ENCODE measurements around the gene WWC2. TPM values are rescaled to one million over a fixed set of nuclear protein-coding genes. Genes with fewer than 3 reads are reported as not detected.
"Not testable (repeated sequence)": the region's sequence is repeated elsewhere in the genome, so short reads cannot be mapped to it uniquely, and the experiment has no call there.

Gene WWC2
- total RNA-seq, 1 donor from 2014 or later: 30.2 TPM

DNA sequence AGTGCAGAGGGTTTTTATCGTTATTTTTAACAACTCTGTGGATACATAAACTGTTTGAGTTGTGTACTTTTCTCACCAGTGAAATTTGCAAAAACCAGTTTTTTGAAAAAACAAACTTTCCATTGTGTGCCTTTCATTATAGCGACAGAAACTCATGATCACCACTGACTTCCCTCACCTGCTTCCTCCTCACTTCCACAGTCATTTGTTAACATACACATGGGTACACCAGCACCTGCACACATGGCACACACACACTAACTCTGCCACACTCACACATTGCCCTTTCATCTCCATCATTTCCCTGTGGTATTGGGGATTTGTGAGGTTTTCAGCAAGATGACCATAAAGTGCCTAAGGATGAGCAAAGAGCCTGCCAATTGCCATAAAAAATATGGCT is 200.4 kb downstream of the WWC2 start:
- ATAC-seq (no peak), DNase-seq (ENCODE audit: missing footprints) (no peak)
- intact Hi-C loops (cut with DNase I): loop anchor here (10.0 kb wide), 1 partner anchor 105 kb away; no protein-coding TSS in a partner anchor

DNA sequence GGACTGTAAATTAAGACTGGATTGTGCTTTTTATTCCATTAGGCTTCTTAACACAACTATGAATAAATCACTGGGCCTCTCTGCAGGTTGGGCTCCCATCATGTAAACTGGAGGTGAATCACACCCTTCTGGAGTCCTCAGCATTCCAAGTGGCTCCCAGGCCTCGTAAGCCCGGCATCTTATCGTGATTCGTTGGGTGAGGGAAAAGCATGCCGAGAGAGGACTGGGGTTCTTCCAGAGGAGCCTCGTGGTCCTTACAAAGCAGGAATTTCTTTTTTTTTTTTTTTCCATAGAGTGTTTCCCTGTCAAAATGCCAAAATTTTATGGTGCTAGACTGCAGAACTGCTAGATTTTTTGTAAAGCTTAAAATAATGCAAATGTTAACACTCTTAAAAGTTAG is 201.0 kb downstream of the WWC2 start:
- intact Hi-C loops (cut with DNase I): no loop called here
- ATAC-seq: no peak
- no peak for DNase-seq (ENCODE audit: missing footprints)

DNA sequence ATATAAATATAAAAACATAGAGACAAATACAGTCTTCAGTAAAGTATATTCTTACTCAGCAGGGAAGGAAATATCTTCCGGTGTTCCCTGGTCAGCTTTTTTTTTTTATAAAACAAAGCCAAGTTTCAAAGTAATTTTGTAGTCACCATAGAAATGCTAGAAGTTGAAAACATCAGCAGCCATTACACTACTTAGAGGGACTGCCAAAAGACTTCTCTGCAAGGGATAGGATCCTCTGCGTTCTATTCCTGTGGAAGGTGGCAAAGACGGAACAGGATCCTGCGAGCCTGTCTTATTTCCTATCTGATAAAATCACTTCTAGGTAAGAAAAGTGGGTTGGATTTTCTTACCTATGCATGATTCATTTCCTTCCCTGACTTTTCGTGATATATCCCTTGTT is 201.6 kb downstream of the WWC2 start:
- intact Hi-C loops (cut with DNase I): no loop called here
- DNase-seq (ENCODE audit: missing footprints): no peak
- ATAC-seq: no peak

DNA sequence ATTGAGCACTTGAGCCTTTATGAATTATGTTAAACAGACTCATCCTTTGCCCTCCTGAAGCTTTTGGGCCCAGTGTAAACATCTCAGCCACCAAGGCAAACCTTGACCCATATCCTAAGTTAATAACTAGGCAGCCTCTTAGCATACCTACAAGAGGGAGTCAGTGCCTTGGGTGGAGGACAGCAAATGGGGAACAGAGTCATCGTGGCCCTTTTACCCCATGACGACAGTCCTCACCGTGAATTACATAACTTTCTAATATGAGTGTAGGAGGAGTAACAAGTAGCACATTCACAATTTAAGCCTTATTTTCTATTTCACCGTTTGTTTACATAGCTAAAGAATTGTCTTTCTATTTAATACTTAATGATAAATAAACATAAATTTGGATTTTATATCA is 204.2 kb downstream of the WWC2 start:
- intact Hi-C loops (cut with DNase I): no loop called here
- ATAC-seq (no peak), DNase-seq (ENCODE audit: missing footprints) (no peak)

DNA sequence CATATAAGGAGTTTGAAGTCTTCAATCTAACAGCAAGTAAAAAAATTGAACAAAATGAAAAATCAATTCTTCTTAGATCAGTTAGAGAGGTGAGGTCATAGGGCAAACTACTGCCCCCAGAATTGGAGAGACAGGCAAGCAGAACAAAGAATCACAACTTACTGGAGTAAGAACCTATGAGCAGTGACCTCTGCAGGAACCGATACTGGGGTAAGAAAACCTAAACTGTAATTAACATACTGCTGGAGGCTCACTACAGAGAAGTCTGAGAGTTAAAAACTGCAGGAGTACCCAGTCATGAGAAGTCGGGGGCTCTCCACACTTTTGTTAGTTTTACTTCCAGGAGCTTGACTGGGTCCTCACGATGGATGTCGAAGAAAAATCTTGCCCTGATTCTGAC is 205.0 kb downstream of the WWC2 start:
- intact Hi-C loops (cut with DNase I): no loop called here
- no peak for DNase-seq (ENCODE audit: missing footprints)
- no peak for ATAC-seq

DNA sequence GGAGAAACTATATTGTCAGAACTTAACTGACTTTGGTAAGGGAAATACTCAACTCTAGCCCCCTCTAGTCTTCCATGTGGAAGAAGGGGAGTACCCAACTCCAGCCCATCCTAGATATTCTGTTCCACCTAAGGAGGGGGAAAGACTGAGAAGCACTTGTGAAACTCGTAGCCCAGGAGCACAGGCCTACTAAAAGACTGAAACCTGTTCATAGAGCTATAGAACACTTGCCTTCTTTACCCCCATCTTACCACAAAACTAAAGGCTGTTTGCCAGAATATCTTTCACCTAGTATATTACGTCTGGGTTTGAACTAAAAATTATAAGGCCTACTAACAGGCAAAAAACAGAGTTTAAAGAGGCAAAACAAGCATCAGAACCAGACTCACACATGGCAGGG is 205.5 kb downstream of the WWC2 start:
- no peak for ATAC-seq
- intact Hi-C loops (cut with DNase I): no loop called here
- DNase-seq (ENCODE audit: missing footprints): no peak

DNA sequence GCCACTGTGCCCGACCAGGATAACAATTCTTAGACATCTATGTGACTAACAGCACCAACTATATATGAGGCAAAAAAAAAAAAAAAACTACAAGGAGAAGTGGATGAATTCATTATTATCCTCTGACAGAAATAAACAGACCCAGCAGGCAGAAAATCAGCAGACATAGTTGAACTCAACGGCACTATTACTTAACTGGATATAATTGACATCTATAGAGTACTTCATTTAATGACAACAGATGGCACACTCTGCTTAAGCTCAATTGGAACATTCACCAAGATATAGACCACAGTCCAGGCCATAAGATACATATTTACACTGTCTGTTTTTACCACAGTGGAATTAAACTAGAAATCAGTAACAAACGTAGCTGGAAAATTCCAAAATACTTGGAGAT is 207.8 kb downstream of the WWC2 start:
- no peak for ATAC-seq

DNA sequence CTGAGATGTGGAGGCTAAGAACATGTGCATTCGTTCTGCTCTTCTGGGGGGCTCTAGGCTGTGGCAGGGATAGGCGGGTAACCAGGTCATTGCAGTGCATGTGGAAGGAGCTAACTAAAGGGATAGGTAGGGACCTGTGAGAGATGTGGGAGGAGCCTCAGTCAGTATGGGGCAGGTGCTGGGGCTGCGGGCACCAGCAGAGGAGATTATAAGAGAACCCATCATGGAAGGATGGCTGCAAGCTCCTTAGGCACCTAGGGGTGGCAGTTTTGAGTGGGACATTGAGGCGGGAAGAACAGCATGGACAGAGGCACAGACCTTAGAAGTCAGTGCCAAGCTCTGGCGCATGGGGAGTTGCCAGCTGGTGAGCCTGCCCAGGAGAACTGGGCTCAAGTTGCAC is 213.8 kb downstream of the WWC2 start:
- intact Hi-C loops (cut with DNase I): no loop called here

More for the DNA sequence above, 207.8 kb downstream of the WWC2 start:
- no peak for DNase-seq (ENCODE audit: missing footprints)
- intact Hi-C loops (cut with DNase I): no loop called here

DNA sequence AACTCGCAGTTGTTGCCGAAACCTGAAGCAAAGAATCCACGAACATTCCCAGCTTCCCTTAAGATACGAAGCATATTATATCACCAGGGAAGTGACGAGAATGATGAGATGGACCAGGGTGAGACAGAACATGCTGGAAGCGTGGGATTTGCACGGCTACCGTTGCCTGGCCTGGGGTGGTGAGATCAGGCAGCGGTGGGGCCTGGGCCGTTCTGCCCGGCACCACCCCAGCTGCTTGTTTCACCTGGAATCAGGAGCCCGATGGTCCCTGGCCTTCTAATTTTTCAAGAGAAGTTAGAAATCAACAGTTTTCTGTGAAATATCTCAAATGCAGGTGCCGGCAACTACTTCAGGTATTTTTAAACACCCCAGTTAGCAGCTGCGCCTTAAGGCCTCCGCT is 215.3 kb downstream of the WWC2 start:
- intact Hi-C loops (cut with DNase I): no loop called here
- no peak for ATAC-seq
- DNase-seq (ENCODE audit: missing footprints): no peak

More for the DNA sequence above, 213.8 kb downstream of the WWC2 start:
- ATAC-seq (no peak), DNase-seq (ENCODE audit: missing footprints) (no peak)

DNA sequence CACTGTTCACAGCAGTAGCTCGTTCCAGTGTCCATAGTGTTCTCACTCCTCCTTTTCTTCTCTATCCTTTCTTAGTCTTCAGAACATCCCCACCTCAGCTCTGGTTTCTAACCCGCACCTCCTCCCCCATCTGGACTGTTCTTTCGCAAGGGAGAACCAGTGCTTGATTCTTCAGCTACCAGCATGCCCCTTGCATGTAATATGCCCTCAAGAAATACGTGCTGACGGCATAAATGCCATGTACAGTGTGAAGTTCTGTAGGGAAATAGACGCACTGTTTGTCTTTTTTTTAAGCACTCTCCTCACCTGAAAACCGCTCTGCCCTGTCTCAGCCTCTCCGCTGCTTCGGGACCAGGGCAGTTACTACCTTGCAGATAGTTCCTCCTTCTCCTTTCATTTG is 215.7 kb downstream of the WWC2 start:
- DNase-seq (ENCODE audit: missing footprints): no peak
- no peak for ATAC-seq
- intact Hi-C loops (cut with DNase I): no loop called here

DNA sequence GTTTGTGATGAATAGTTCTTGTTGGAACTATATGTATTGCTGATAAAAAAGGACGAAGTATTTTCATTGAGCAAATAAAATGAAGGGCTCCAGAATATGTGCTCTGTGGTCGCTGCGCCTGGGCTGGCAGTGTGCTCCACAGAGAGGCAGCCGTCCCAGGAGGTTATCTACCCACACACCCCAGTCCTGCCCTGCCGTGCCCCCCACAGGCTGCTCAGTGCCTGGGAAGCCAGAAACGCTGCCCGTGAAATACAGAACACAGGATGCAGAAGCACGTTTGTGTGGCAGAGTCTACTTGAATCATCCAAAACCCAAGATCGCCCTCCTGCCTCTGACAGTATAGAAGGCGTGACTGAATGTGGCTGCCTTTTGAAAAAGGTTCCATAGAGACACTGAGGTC is 219.6 kb downstream of the WWC2 start:
- DNase-seq (ENCODE audit: missing footprints) (no peak), ATAC-seq (no peak)
- intact Hi-C loops (cut with DNase I): no loop called here

DNA sequence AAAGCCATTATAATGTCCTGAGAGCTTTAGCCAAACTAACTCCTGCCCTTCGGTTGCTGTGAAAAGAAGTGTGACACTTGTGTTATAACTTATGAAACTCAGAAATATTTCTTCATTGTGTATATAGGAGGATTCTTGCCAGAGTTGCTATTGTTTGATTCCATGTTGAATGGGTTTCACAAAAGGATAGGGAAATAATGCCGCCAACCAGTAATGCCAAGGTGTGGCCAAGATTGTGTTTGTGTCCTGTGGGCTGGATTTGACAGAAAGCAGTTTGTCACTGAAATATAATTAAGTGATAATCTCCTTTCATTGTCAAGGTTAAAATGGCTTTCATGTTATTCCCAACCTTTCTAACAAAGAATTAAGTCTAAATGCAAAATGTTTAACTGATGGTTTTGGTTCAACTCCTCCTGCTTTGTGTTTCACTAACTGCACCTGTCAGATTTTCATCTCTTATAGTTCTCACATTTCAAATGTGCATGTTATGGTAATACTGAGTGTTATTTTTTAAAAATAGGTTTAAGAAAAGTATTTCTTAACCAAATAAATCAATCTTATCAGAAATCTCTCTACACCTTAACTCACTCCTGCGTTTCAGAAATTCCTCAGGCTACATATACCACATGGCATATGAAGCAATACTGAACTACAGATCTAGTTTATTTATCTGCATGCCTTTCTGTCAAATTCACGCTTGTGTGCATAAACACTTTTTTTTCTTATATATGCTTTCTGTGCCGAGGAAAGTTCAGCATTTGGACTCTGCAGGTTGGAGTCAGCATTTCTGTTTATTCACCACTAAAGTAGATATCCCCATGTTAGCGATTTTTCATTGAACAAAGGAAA is 221.4 kb downstream of the WWC2 start, which contains the start of gene CLDN22:
CLDN22 (minus strand) TSS at position 66 of the 849 bp plus-strand sequence; CDS start at position 8, 58 bp downstream.
- intact Hi-C loops (cut with DNase I): no loop called here
- ATAC-seq (no peak), DNase-seq (ENCODE audit: missing footprints) (no peak)

DNA sequence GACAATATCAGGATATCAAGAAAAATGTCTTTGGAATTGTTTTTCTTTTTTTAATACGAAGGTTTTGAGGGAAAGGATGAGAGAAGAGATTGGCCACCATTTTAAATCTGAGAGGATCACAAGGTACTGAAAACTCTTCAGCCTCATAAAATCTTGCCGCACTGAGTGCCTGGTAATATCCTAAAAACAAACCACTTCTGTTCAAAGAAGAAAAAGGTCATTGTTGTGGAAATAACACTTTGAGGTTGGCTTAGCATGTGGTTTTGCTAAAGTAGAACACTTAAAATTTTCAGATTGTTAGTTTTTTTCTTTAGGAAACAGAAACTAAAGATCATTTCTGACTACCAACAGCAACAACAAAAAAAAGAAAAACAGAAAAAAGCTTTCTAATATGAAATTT is 222.0 kb downstream of the WWC2 start:
- DNase-seq (ENCODE audit: missing footprints) (no peak), ATAC-seq (no peak)
- intact Hi-C loops (cut with DNase I): no loop called here

DNA sequence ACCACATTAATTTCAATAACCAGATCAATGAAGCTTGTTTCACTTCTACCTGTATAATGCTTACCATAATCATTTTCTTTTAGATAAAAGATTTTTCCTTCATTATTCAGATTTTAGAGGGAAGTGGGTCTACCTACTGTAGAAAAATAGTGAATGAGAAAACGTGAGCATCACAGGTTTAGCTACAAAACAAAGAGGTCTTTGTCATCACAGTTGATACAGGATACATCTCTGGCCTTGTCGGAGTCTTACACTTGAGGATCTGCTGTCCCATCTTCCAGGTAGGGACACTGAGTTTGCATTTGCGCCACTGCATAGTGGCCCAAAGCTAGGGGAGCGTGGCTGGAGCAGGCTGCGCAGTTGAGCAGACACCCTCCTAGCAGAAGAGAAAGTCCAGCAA is 222.5 kb downstream of the WWC2 start:
- intact Hi-C loops (cut with DNase I): no loop called here
- DNase-seq (ENCODE audit: missing footprints) (no peak), ATAC-seq (no peak)

DNA sequence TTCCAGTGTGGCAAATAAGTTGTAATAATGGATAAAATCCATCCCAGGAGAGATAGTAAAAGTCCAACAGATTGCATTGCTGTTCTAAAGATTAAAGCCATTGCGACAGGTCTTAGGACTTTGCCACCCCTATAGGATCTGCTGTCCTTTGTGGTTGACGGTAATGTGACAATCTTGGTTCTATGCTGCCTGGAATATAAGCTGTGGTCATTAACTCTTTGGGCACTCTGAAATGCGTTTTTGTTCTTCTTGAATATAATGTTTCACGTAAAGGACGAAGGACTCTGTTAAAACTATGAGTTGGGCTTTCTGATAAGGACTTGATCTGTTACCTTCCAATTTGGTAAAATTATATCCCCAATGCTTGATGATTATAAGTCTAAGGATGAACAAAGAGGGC is 223.3 kb downstream of the WWC2 start, which contains the start of gene CLDN24:
CLDN24 (minus strand) TSS at position 101 of the 400 bp plus-strand sequence; CDS start at position 101, 0 bp downstream.
- intact Hi-C loops (cut with DNase I): no loop called here
- ATAC-seq (no peak), DNase-seq (ENCODE audit: missing footprints) (no peak)

DNA sequence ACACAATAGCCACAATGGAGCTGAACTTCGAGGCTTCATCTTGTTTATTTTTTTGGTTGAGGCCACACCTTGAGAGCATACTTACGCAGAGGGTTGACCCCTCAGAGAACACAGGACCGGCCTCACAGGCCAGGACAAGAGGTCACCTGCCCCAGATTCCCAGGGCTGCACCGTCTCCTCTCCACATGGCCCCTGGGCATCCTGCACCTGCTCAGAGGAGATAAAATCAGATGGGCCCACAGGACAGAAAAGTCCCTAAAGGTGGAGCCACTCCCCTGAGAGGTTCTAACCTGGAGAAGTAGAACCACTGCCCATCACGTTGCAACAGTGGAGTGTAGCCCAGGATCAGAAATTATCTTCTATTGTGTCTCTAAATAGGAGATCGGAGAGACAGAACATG is 224.2 kb downstream of the WWC2 start:
- intact Hi-C loops (cut with DNase I): no loop called here
- ATAC-seq: no peak
- DNase-seq (ENCODE audit: missing footprints): no peak

DNA sequence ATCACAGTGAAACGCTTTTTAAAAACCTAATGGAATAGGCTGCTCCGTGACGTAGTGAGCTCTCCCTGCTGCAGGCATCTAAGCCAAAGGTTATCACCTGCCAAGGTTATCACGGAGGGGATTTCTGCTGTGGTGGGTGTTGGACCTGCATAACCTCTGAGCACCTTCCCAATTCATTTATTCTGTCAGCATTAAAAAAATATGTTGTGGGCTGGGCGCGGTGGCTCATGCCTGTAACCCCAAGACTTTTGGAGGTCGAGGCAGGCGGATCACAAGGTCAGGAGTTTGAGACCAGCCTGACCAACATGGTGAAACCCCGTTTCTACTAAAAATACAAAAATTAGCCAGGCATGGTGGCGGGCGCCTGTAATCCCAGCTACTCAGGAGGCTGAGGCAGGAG is 225.0 kb downstream of the WWC2 start:
- ATAC-seq; intact Hi-C loops (cut with DNase I); DNase-seq (ENCODE audit: missing footprints): not testable (repeated sequence)

DNA sequence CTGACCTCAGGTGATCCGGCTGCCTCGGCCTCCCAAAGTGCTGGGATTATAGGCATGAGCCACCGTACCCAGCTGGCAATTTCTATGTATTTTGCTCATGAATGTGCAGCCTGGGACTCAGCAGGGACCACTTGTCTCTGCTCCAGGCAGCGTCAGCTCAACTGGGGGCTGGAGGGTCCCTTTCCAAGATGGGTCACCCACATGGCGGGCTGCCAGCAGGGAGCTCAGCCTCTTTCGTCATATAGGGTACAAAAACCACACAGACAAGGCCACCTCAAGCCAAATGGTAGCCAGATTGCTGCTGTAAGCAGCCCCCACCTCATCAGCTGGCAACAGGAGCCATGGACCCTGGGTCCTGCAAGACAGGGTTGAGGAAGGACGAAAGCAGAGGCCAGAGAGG is 225.6 kb downstream of the WWC2 start:
- no peak for DNase-seq (ENCODE audit: missing footprints)
- intact Hi-C loops (cut with DNase I): no loop called here
- no peak for ATAC-seq

DNA sequence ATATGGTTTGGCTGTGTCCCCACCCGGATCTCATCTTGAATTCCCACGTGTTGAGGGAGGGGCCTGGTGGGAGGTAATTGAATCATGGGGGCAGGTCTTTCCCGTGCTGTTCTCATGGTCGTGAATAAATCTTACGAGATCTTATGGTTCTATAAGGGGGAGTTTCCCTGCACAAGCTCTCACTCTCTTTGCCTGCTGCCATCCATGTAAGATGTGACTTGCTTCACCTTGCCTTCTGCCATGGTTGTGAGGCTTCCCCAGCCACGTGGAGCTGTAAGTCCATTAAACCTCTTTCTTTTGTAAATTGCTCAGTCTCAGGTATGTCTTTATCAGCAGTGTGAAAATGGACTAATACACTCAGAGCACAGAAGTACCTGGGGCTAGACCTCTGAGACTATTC is 227.3 kb downstream of the WWC2 start:
- ATAC-seq; DNase-seq (ENCODE audit: missing footprints); intact Hi-C loops (cut with DNase I): not testable (repeated sequence)

DNA sequence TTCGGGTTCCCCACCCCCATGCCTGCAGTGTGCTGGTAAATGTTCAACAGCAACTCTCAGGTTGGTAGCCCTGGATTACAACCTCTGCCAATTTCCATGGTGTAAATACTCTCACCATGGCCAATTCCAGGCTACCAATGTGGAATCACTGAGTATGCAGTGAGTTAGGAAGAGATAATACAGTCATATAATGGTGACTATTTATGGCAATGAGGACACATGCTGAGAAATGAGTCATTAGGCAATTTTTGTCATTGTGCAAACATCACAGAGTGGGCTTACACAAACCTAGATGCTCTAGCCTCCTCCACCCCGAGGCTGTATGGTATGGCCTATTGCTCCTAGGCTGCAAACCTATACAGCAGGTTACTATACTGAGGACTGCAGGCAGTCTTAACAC is 227.8 kb downstream of the WWC2 start:
- ATAC-seq (no peak), DNase-seq (ENCODE audit: missing footprints) (no peak)
- intact Hi-C loops (cut with DNase I): no loop called here

DNA sequence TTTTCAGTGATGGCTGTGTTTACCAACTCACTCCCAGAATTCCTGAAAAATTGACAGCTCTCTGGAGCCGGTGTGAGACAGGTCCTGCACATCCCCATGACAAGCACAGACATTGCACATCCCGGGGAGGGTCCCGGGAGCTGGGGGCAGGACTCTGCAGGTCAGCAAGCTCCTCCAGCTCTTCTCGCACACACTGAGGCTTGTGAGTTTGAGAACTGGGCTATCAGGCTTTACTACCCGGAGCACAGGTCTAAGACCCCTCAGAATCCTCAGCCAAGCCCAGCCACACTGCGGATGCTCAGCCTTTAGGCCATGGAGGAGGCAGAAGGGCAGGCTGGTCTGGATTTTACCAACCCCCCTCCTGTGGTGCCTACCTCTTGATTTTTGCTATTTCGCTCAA is 228.8 kb downstream of the WWC2 start:
- intact Hi-C loops (cut with DNase I): no loop called here
- DNase-seq (ENCODE audit: missing footprints) (no peak), ATAC-seq (no peak)

All from Right ventricle myocardium inferior (tissue), 1 donor.